MM.1S (cell line): Measurements from ENCODE around the gene POLR3G.

Experiments
- DNase-seq: peaks from one replicate; pipeline ENCODE4 v3.0.0-alpha.2; 2015
- H2AFZ ChIP-seq: fragments of 300-600 bp; sonication (generic); 2 replicates; pipeline ENCODE4 v1.6.0; 2016; ENCODE audit warnings: antibody characterized with exemption, low read length
- H3F3A ChIP-seq: fragments of 300-600 bp; sonication (generic); 2 replicates; pipeline ENCODE4 v1.6.1; 2016; ENCODE audit warnings: mild to moderate bottlenecking, antibody characterized with exemption, low read length, moderate library complexity, mixed read lengths; ENCODE audit not compliant: insufficient read depth
- H3K27ac ChIP-seq: fragments of 300-600 bp; sonication (generic); 2 replicates; pipeline ENCODE4 v1.5.1; 2016; ENCODE audit warnings: mild to moderate bottlenecking, low read length
- H3K27me3 ChIP-seq: fragments of 300-600 bp; sonication (generic); replicated peaks from 2 replicates; pipeline ENCODE4 v1.6.0; 2016; ENCODE audit warnings: low read length; ENCODE audit not compliant: insufficient read depth
- H3K36me3 ChIP-seq: fragments of 300-600 bp; sonication (generic); replicated peaks from 2 replicates; pipeline ENCODE4 v1.6.1; 2016; ENCODE audit warnings: mild to moderate bottlenecking, low read length, mixed read lengths; ENCODE audit not compliant: insufficient read depth
- H3K4me1 ChIP-seq: fragments of 300-600 bp; sonication (generic); 2 replicates; pipeline ENCODE4 v1.6.1; 2016; ENCODE audit warnings: low read length, mixed read lengths
- H3K4me2 ChIP-seq: fragments of 300-600 bp; sonication (generic); 2 replicates; pipeline ENCODE4 v1.6.0; 2016; ENCODE audit warnings: low read depth, low read length
- H3K4me3 ChIP-seq: fragments of 300-600 bp; sonication (generic); 2 replicates; pipeline ENCODE4 v1.5.1; 2016; ENCODE audit warnings: low read length, mixed read lengths
- H3K79me2 ChIP-seq: fragments of 300-600 bp; sonication (generic); 2 replicates; pipeline ENCODE4 v1.6.1; 2016; ENCODE audit warnings: mixed run types, low read length, mixed read lengths
- H3K9ac ChIP-seq: fragments of 300-600 bp; sonication (generic); 2 replicates; pipeline ENCODE4 v1.6.1; 2016; ENCODE audit warnings: low read length, mixed read lengths
- H3K9me2 ChIP-seq: fragments of 300-600 bp; sonication (generic); replicated peaks from 2 replicates; pipeline ENCODE4 v1.6.1; 2016; ENCODE audit warnings: mild to moderate bottlenecking, low read length, mixed read lengths; ENCODE audit not compliant: insufficient read depth
- H3K9me3 ChIP-seq: fragments of 300-600 bp; sonication (generic); replicated peaks from 2 replicates; pipeline ENCODE4 v1.6.1; 2016; ENCODE audit warnings: mild to moderate bottlenecking, low read length, mixed read lengths; ENCODE audit not compliant: insufficient read depth
- H4K20me1 ChIP-seq: fragments of 300-600 bp; sonication (generic); 2 replicates; pipeline ENCODE4 v1.6.1; 2016; ENCODE audit warnings: mild to moderate bottlenecking, low read length, moderate library complexity, mixed read lengths; ENCODE audit not compliant: insufficient read depth
- EZH2 ChIP-seq: fragments of 300-600 bp; sonication (generic); optimal IDR thresholded peaks from 2 replicates; pipeline ENCODE3; 2017; ENCODE audit warnings: low read depth, mild to moderate bottlenecking, antibody characterized with exemption, low read length, mixed read lengths
- EZH2phosphoT487 ChIP-seq: fragments of 300-600 bp; sonication (generic); IDR thresholded peaks from 2 replicates; pipeline ENCODE4 v1.6.1; 2018; ENCODE audit warnings: antibody characterized with exemption, low read length
- TF ChIP-seq, protein P1 (sequence below): fragments of 300-600 bp; sonication (generic); IDR thresholded peaks from 2 replicates; pipeline ENCODE4 v1.5.1; 2016; ENCODE audit warnings: antibody characterized with exemption, low read length, mixed read lengths

The POLR3G gene

DNA sequence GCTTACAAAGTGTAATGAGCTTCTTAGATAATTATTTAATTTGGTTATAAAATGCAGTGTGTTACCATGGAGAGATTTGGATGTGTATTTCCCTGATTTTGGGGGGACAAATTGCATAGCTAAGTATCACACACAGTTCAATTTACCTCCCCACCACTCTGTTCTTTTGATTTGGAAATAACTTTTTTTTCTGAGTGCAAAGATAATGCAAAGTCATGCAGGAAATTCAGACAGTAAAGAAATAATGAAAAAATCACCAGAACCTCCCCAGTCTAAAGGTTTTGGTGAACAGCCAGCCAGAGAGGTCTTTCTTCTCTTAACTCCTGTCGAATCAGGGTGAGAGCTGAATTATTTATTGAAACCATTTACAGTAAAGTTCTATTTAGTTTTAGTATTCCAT lies 87.1 kb downstream of the POLR3G start:
- H3K27ac ChIP-seq = no peak overlapping the region

DNA sequence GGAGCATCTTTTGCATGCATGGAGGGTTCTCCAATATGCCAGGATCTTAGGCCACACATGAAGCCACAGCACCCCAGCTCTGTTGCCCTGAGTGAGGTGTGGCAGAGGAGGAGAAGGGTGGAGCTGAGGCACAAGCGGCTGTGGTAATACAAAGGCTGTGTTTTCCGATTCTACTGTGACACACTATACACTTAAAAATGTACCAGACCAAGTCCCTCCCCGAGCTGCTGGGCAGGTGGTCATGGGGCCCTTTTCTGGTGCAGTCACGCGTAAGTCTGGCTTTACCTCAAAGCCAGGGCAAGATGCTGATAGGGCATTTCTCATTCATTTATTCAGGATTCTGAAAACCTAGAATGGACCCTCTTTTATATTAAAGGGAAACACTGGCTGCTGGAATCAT lies 87.7 kb downstream of the POLR3G start:
- no peak overlapping the region for H3K27ac ChIP-seq
- no peak for DNase-seq
- H3K4me3 ChIP-seq = no peak overlapping the region
- H3K9me2 ChIP-seq = no peaks in the 10 kb centered on the region
- H3K27me3 ChIP-seq = no peaks in the 10 kb centered on the region
- no peak overlapping the region for H3K4me2 ChIP-seq
- no peak overlapping the region for H2AFZ ChIP-seq
- H3K79me2 ChIP-seq = 0 out of 2 replicates have a peak, but pooled peaks cover 3% of the 10 kb centered on the region
- H3K9me3 ChIP-seq = no peaks in the 10 kb centered on the region
- H4K20me1 ChIP-seq = no peaks in the 10 kb centered on the region
- no peaks in the 10 kb centered on the region for H3K36me3 ChIP-seq
- H3F3A ChIP-seq = no peaks in the 10 kb centered on the region
- TF ChIP-seq EZH2 (no peak), EZH2phosphoT487 (no peak)
- TF ChIP-seq, protein P1, sequence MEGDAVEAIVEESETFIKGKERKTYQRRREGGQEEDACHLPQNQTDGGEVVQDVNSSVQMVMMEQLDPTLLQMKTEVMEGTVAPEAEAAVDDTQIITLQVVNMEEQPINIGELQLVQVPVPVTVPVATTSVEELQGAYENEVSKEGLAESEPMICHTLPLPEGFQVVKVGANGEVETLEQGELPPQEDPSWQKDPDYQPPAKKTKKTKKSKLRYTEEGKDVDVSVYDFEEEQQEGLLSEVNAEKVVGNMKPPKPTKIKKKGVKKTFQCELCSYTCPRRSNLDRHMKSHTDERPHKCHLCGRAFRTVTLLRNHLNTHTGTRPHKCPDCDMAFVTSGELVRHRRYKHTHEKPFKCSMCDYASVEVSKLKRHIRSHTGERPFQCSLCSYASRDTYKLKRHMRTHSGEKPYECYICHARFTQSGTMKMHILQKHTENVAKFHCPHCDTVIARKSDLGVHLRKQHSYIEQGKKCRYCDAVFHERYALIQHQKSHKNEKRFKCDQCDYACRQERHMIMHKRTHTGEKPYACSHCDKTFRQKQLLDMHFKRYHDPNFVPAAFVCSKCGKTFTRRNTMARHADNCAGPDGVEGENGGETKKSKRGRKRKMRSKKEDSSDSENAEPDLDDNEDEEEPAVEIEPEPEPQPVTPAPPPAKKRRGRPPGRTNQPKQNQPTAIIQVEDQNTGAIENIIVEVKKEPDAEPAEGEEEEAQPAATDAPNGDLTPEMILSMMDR = no peak
- H3K4me1 ChIP-seq = peaks cover 8% of the 10 kb centered on the region; the same call in 1 of the 2 replicates
- H3K9ac ChIP-seq = no peak overlapping the region

More for the DNA sequence above, 87.1 kb downstream of the POLR3G start:
- Histone ChIP-seq H2AFZ (no peak overlapping the region), H3K9me2 (no peaks in the 10 kb centered on the region), H3F3A (no peaks in the 10 kb centered on the region), H3K27me3 (no peaks in the 10 kb centered on the region), H4K20me1 (no peaks in the 10 kb centered on the region), H3K4me1 (peaks cover 8% of the 10 kb centered on the region; the same call in 1 of the 2 replicates), H3K4me2 (no peak overlapping the region), H3K9me3 (no peaks in the 10 kb centered on the region), H3K4me3 (no peak overlapping the region), H3K79me2 (0 out of 2 replicates have a peak, but pooled peaks cover 3% of the 10 kb centered on the region), H3K9ac (no peak overlapping the region), H3K36me3 (no peaks in the 10 kb centered on the region)
- no peak for DNase-seq
- no peak for TF ChIP-seq EZH2
- TF ChIP-seq, protein P1 = no peak
- TF ChIP-seq EZH2phosphoT487 = no peak

DNA sequence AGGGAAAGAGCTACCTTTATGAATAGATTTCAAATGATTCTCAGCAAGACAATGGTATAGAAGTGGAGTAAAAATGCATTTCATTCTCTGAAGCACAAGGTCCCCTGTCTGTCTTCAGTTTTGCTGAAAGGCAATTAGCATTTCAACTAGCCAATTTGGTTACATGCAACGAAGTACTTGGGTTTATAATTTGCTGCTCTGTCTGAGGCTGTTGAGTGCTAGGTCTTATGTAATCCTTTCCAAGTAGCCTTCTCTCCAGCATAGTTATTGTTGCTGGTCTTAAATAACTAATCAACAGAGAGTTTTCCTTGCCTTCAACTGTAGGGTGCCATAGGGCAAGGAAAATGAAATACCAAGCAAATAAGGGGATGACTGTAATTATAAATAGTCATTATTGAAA lies 88.4 kb downstream of the POLR3G start:
- H3K27ac ChIP-seq = no peak overlapping the region
- H3K9me3 ChIP-seq = no peaks in the 10 kb centered on the region
- peaks cover 4% of the 10 kb centered on the region; the same call in 1 of the 2 replicates for H3K4me1 ChIP-seq
- no peaks in the 10 kb centered on the region for H3K9me2 ChIP-seq
- no peaks in the 10 kb centered on the region for H4K20me1 ChIP-seq
- no peak for DNase-seq
- no peak overlapping the region for H2AFZ ChIP-seq
- H3K27me3 ChIP-seq = no peaks in the 10 kb centered on the region
- no peaks in the 10 kb centered on the region for H3F3A ChIP-seq
- no peaks in the 10 kb centered on the region for H3K36me3 ChIP-seq
- H3K4me3 ChIP-seq = no peak overlapping the region
- TF ChIP-seq EZH2phosphoT487 = no peak
- no peak for TF ChIP-seq EZH2
- TF ChIP-seq, protein P1 = no peak
- no peak overlapping the region for H3K9ac ChIP-seq
- H3K4me2 ChIP-seq = no peak overlapping the region
- 0 out of 2 replicates have a peak, but pooled peaks cover 3% of the 10 kb centered on the region for H3K79me2 ChIP-seq
